Panc1 (cell line): Measurements from ENCODE around the gene OR13A1. TPM values are rescaled to one million over a fixed set of nuclear protein-coding genes. Genes with fewer than 3 reads are reported as not detected.

Source experiments
- ATAC-seq: fragments of 200-7000 bp; cut with Tn5 transposase; 2 replicates; pipeline ENCODE4 v1.9.1; 2020; ENCODE audit warnings: mild to moderate bottlenecking, moderate library complexity
- BruUV-seq: library from RNA; stranded (reverse); fragments of 400-500 nt; replicated peaks from 2 replicates; lab custom pipeline; 2021; lab: Mats Ljungman, UMichigan
- CTCF ChIA-PET: fragments of 300-600 bp; sonication (Branson Sonifier 250); formaldehyde crosslinking; loops from one replicate; lab custom pipeline; 2022; ENCODE audit warnings: antibody characterized with exemption; lab: Charles Lee
- POLR2A ChIA-PET: fragments of 300-600 bp; sonication (Branson Sonifier 250); formaldehyde crosslinking; loops from one replicate; lab custom pipeline; 2022; ENCODE audit warnings: antibody characterized with exemption; lab: Charles Lee
- DNase-seq: peaks from one replicate; pipeline ENCODE4 v3.0.0-alpha.2; 2010; ENCODE audit warnings: low read depth, low spot score
- H3K27ac ChIP-seq: 2 replicates; pipeline ENCODE4 v1.5.1; 2011; ENCODE audit warnings: mild to moderate bottlenecking, low read length, inconsistent platforms
- H3K27me3 ChIP-seq: fragments of 200-500 bp; sonication (Bioruptor generic); 2 replicates; pipeline ENCODE4 v1.6.0; 2014; ENCODE audit warnings: low read length, inconsistent platforms; ENCODE audit not compliant: control insufficient read depth, insufficient read depth
- H3K36me3 ChIP-seq: fragments of 200-500 bp; sonication (Bioruptor generic); 2 replicates; pipeline ENCODE4 v1.5.1; 2014; ENCODE audit warnings: inconsistent platforms, mild to moderate bottlenecking, low read length, moderate library complexity; ENCODE audit not compliant: control insufficient read depth, insufficient read depth
- H3K4me1 ChIP-seq: 2 replicates; pipeline ENCODE4 v1.5.1; 2011; ENCODE audit warnings: inconsistent platforms, mild to moderate bottlenecking, low read length, moderate library complexity; ENCODE audit not compliant: control insufficient read depth, insufficient read depth
- H3K4me3 ChIP-seq, 2 experiments: 2 replicates each; pipeline ENCODE4 v1.5.1; 2011 to 2012; ENCODE audit warnings: low read depth in 2 of 2, low read length in 2 of 2, mild to moderate bottlenecking in 2 of 2, inconsistent platforms in 1 of 2, moderate library complexity in 1 of 2
- H3K9me3 ChIP-seq: fragments of 200-500 bp; sonication (Bioruptor generic); 2 replicates; pipeline ENCODE4 v1.5.1; 2014; ENCODE audit warnings: low read depth, mild to moderate bottlenecking, inconsistent platforms, low read length, moderate library complexity; ENCODE audit not compliant: control insufficient read depth, insufficient read depth
- POLR2AphosphoS5 ChIP-seq: IDR thresholded peaks from 2 replicates; pipeline ENCODE4 v1.6.1; 2012; ENCODE audit warnings: mild to moderate bottlenecking, low read depth, low read length, moderate library complexity
- TCF7L2 ChIP-seq: IDR thresholded peaks from 2 replicates; pipeline ENCODE4 v1.6.1; 2011; ENCODE audit warnings: mild to moderate bottlenecking, low read depth, low read length, inconsistent platforms
- in situ Hi-C: cut with HindIII; loops from 2 replicates; pipeline ENCODE4 v1.10.0; 2016; ENCODE audit warnings: low sequenced_read_pairs, low pct_unique_long_range_greater_than_20kb
- intact Hi-C: fragments of 100-400 bp; cut with micrococcal nuclease; formaldehyde crosslinking; loops from one replicate; pipeline ENCODE4 v1.10.0; 2022; ENCODE audit not compliant: unreplicated experiment
- total RNA-seq: library from RNA; stranded (reverse); gene quantifications from one replicate; pipeline ENCODE4 v1.2.1, GENCODE V29; 2021; ENCODE audit not compliant: unreplicated experiment
- TF ChIP-seq, protein P1 (sequence below), 2 experiments: IDR thresholded peaks; 2 replicates each; pipeline ENCODE4 v1.6.1; 2011 to 2012; ENCODE audit warnings: low read depth in 2 of 2, control low read depth in 1 of 2, low read length in 1 of 2, mild to moderate bottlenecking in 1 of 2, moderate library complexity in 1 of 2; ENCODE audit not compliant: insufficient read depth in 1 of 2

The OR13A1 gene
- total RNA-seq, 1 experiment from 2014 or later, result not detected

DNA sequence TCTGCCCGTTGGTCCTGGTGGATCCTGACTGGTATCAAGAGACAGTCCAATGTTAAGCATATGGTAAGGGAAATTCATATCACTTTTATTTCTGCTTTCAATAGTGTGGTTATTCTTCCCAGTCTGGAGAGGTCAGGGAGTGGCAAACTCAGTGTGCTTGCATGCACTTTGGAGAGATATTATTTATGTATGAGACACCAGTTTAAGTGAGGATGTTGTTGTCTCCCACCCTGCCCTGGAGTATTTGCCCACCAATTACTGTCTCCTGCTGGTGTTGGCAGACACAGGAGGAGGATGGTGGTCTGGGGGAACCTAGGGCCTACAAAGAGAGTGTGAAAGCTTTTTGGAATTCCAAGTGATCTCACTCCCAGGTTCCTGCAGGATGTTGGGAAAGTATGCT lies 59.7 kb downstream of the OR13A1 start:
- H3K27ac ChIP-seq, result no peak overlapping the region
- intact Hi-C loops, result loop anchor here (10.0 kb wide), 1 partner anchor 169 kb away; no protein-coding TSS in a partner anchor
- no TSS peak for BruUV-seq
- ChIA-PET CTCF (no interaction called here), POLR2A (no interaction called here)
- H3K9me3 ChIP-seq, result no peaks in the 10 kb centered on the region
- H3K4me3 ChIP-seq, result no peak overlapping the region
- TF ChIP-seq, protein P1, sequence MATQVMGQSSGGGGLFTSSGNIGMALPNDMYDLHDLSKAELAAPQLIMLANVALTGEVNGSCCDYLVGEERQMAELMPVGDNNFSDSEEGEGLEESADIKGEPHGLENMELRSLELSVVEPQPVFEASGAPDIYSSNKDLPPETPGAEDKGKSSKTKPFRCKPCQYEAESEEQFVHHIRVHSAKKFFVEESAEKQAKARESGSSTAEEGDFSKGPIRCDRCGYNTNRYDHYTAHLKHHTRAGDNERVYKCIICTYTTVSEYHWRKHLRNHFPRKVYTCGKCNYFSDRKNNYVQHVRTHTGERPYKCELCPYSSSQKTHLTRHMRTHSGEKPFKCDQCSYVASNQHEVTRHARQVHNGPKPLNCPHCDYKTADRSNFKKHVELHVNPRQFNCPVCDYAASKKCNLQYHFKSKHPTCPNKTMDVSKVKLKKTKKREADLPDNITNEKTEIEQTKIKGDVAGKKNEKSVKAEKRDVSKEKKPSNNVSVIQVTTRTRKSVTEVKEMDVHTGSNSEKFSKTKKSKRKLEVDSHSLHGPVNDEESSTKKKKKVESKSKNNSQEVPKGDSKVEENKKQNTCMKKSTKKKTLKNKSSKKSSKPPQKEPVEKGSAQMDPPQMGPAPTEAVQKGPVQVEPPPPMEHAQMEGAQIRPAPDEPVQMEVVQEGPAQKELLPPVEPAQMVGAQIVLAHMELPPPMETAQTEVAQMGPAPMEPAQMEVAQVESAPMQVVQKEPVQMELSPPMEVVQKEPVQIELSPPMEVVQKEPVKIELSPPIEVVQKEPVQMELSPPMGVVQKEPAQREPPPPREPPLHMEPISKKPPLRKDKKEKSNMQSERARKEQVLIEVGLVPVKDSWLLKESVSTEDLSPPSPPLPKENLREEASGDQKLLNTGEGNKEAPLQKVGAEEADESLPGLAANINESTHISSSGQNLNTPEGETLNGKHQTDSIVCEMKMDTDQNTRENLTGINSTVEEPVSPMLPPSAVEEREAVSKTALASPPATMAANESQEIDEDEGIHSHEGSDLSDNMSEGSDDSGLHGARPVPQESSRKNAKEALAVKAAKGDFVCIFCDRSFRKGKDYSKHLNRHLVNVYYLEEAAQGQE (IDR thresholded peaks at IDR 0.05; ENCODE audit: insufficient read depth in 1 of 2, low read depth in 2 of 2, low read length in 1 of 2), result no peak
- no peak for TF ChIP-seq TCF7L2
- no peak for TF ChIP-seq POLR2AphosphoS5
- no peak for ATAC-seq
- no peaks in the 10 kb centered on the region for H3K4me1 ChIP-seq
- H3K36me3 ChIP-seq, result no peaks in the 10 kb centered on the region; the same call in 1 of the 2 replicates
- in situ Hi-C loops, result no loop called here
- H3K27me3 ChIP-seq, result peaks cover 2% of the 10 kb centered on the region; the same call in 1 of the 2 replicates
- DNase-seq, result no peak

DNA sequence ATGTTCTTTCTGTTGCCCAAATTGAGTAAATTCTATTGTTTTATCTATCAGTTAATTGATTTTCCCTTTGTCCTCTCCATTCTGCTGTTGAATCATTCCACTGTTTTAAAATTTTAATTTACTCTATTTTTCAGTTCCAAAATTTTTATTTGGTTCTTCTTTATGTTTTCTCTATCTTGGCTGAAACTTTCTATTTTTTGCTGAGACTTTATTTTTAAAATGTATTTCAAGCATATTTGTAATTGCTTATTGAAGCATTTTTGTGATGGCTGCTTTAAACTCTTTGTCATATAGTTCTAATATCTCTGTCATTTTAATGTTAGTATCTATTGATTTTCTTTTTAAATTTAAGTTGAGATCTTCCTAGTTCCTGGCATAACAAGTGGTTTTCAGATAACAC lies 60.5 kb downstream of the OR13A1 start:
- no peaks in the 10 kb centered on the region for H3K4me1 ChIP-seq
- DNase-seq (no peak), ATAC-seq (no peak)
- no peak for TF ChIP-seq POLR2AphosphoS5
- TF ChIP-seq, protein P1 (IDR thresholded peaks at IDR 0.05; ENCODE audit: insufficient read depth in 1 of 2, low read depth in 2 of 2, low read length in 1 of 2), result no peak
- no TSS peak for BruUV-seq
- intact Hi-C loops, result loop anchor here (5.0 to 10.0 kb wide), 2 partner anchors 170 to 332 kb away; no protein-coding TSS in a partner anchor
- H3K4me3 ChIP-seq, result no peak overlapping the region
- H3K27me3 ChIP-seq, result peaks cover 2% of the 10 kb centered on the region; the same call in 1 of the 2 replicates
- CTCF ChIA-PET, result no interaction called here
- in situ Hi-C loops, result no loop called here
- POLR2A ChIA-PET, result no interaction called here
- H3K36me3 ChIP-seq, result no peaks in the 10 kb centered on the region; the same call in 1 of the 2 replicates
- H3K9me3 ChIP-seq, result no peaks in the 10 kb centered on the region
- no peak overlapping the region for H3K27ac ChIP-seq
